Midbrain (tissue), 1 donor: ENCODE measurements around the gene GJC3.
"Not testable (repeated sequence)": the region's sequence is repeated elsewhere in the genome, so short reads cannot be mapped to it uniquely, and the experiment has no call there.

ENCODE experiments used
- DNase-seq: peaks from one replicate; lab custom pipeline; 2025; lab: John Stamatoyannopoulos, UW

The GJC3 gene, protein sequence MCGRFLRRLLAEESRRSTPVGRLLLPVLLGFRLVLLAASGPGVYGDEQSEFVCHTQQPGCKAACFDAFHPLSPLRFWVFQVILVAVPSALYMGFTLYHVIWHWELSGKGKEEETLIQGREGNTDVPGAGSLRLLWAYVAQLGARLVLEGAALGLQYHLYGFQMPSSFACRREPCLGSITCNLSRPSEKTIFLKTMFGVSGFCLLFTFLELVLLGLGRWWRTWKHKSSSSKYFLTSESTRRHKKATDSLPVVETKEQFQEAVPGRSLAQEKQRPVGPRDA

DNA sequence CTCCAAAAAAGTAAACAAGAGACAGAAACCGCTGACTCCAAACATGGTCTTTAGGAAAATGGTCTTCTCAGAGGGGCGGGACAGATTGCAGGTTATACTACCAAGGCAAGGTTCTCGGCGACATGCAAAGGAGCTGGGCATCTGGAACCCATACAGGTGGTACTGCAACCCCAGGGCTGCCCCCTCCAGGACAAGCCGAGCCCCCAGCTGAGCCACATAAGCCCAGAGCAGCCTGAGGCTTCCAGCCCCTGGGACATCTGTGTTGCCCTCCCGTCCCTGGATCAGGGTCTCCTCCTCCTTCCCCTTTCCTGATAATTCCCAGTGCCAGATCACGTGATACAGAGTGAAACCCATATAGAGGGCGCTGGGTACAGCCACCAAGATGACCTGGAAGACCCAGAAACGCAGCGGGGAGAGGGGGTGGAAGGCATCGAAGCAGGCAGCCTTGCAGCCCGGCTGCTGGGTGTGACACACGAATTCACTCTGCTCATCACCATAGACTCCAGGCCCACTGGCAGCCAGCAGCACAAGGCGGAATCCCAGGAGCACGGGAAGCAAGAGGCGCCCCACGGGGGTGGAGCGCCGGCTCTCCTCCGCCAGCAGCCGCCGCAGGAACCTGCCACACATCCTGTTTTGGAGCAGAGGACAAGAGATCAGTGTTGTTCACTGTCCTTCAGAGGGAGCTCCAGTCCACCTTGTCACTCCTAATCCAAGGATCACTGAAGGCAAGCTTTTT, at the start of gene GJC3:
TSS of gene GJC3 (minus strand) at position 627 of the 736 bp plus-strand sequence. CDS start at position 627, 0 bp downstream.
- DNase-seq = peak; percentile 19

DNA sequence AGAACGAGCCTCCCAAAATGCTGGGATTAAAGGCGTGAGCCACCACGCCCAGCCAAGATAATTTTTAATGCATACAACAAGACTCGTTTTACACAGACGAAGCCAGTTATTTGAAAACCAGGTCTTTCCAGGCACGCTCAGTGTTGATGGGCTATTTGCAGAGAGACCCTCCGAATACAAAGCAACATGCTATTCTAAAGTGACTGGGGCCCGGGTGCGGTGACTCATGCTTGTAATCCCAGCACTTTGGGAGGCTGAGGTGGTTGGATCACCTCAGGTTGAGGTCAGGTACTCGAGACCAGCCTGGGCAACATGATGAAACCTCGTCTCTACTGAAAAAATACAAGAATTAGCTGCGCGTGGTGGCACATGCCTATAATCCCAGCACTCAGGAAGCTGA, 47.2 kb upstream of the GJC3 start:
- DNase-seq = no peak

DNA sequence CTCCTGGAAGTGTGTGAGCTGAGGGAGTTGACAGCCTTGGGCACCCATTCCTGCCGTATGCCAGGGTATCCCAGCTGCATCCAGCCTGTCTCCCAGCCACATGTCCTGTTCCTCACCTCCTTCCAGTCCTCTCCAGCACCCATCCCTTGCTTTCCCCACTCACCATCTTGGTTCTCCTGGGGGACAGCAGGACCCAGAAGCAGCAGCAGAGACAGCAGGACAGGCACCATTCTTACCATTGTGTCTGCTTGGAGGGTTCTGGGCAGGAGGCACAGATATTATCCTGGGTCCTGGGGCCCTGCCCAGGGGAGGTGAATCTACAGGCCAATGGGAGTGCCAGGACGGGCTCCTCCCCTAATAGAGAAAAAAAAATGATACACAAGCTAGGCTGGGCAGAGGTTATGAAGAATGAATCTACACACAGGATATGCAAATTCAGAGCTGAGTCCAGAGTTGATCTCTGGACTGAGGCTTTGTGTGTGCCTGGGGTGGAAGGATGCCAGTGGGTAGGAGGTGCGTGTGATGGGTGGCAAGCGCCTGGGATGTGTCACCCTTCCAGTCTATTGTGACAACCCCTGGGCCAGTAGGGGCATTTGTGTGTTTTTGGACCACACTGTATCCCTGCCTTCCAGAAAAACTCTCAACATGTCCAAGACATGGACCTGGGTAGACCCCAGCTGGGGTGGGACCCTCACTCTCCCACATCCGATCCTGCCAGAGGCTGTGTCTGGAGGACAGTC, 46.5 kb upstream of the GJC3 start, which contains the start of gene AZGP1:
TSS of gene AZGP1 (minus strand) at position 250 of the 740 bp plus-strand sequence. CDS start at position 239, 11 bp downstream.
- DNase-seq = peak; percentile 6

- no peak for DNase-seq
Measured at GRCh38 chr7:99974681-99975080, 45.3 kb upstream of the GJC3 start.

DNA sequence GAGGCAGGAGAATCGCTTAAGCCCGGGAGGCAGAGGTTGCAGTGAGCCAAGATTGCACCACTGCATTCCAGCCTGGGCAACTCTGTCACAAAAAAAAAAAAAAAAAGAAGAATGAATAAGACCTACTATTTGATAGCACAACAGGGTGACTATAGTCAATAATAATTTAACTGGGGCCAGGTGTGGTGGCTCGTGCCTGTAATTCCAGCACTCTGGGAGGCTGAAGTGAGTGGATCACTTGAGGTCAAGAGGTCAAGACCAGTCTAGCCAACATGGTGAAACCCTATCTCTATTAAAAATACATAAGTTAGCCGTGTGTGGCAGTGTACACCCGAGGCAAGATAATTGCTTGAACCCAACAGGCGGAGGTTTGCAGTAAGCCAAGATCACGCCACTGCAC, 44.4 kb upstream of the GJC3 start:
- DNase-seq = not testable (repeated sequence)

DNA sequence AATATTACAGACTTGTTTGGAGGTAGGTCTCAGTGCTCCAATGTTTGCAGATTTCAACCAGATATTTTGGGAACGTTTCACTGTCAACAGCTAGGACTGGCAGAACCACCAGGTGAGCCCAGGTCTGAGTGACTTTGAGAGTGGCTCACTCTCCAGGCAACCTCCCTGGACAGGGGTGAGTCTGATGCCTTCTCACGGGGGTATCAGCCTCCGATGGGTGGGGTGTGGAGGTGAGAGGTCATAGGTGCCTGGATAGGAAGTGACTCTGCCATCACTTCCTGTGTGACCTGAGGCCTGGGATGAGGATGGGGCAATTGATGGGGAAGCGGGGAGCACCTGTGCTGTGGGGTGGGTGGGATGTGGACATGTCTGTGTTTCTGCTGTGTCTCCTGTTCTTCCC, 41.8 kb upstream of the GJC3 start:
- no peak for DNase-seq

DNA sequence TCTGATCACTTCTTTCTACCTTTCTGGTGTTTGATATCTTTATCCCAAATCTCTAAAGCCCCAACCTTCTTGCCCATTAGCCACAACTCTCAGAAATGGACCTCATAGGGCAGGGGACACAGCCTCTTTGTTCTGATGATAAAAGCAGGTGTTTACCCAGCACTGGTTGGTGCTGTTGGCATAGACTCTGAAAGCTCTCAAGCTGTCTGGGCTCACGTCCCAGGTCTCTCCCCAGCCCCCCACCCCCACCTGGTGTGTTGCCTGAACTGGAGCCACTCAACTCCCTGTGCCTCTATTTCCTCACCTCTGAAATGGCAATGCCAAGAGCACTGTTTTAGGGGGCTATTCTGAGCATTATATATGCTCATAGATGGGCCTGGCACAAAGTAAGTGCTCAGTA, 40.4 kb upstream of the GJC3 start:
- not testable (repeated sequence) for DNase-seq

- DNase-seq = no peak
Measured at GRCh38 chr7:99969298-99969697, 39.9 kb upstream of the GJC3 start.

GRCh38 chr7:99958564-99959227, 29.3 kb upstream of the GJC3 start:
- no peak for DNase-seq

- no peak for DNase-seq
Measured at GRCh38 chr7:99955247-99955646, 25.8 kb upstream of the GJC3 start.

DNA sequence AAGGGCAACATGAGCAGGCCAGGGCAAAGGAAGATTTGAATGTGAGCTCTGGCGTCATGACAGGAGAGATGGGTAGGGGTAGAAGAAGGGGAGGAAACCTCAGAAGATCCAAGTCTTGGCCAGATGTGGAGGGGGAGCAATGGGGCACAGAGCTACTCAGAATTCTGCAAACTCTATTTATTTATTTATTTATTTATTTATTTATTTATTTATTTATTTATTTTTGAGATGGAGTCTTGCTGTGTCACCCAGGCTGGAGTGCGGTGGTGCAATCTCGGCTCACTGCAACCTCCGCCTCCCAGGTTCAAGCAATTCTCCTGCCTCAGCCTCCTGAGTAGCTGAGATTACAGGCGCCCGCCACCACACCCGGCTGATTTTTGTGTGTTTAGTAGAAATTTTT, 25.2 kb upstream of the GJC3 start:
- DNase-seq = not testable (repeated sequence)

- DNase-seq = no peak
Measured at GRCh38 chr7:99953649-99954048, 24.2 kb upstream of the GJC3 start.

DNA sequence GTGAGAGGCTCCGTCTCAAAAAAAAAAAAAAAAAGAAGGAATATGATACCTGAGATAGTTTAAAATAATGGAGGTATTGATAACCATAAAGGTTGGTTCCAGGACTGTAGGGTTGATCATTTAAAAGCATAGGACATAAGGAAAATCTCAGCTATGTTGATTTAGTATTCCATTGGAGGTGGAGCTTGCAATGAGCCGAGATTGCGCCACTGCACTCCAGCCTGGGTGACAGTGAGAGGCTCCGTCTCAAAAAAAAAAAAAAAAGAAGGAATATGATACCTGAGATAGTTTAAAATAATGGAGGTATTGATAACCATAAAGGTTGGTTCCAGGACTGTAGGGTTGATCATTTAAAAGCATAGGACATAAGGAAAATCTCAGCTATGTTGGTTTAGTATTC, 23.2 kb upstream of the GJC3 start:
- not testable (repeated sequence) for DNase-seq

DNA sequence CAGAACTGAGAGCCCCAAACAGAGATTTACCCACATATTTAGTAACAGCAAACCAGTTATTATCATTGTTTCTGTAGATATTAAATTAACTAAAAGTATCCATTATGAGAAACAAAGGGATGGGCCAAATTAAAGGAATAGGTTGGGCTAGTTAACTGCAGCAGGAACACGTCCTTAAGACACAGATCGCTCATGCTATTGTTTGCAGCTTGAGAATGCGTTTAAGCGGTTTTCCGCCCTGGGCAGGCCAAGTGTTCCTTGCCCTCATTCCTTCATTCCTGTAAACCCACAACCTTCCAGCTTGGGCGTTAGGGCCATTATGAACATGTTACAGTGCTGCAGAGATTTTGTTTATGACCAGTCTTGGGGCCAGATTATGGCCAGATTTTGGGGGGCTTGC, 21.4 kb upstream of the GJC3 start:
- DNase-seq = not testable (repeated sequence)

DNA sequence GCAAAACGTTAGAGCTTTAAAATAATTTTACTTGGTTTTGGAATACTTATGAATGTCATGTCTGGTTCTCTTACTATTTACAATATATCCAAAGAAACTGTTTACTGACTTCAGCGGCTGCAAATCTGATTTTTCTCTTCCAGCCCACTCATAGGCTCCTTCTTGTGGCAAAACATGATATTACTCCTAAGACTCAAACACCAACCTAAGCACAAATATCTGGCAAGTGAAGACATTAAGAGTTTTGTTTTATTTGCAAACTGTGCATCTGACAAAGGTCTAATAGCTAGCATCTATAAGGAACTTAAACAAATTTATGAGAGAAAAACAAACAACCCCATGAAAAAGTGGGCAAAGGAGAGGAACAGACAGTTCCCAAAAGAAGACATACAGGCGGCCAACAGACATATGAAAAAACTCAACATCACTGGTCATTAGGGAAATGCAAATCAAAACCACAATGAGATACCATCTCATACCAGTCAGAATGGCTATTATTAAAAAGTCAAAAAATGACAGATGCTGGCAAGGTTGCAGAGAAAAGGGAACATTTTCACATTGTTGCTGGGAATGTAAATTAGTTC, 20.3 kb upstream of the GJC3 start:
- no peak for DNase-seq

DNA sequence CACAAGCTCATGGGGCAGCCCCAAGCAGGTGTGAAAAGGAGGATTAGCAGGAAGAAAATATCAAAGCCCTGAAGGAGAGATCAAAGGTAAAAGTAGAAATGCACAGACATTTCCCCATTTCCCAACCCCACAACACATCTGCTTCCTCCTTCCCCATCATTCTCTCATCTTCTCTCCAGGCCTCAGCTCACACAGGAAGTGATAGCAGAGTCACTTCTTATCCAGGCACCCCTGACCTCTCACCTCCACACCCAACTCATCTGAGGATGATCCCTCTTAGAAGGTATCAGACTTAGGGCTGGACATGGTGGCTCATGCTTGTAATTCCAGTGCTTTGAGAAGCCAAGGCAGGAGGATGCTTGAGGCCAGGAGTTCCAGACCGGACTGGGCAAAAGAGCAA, 18.2 kb upstream of the GJC3 start:
- no peak for DNase-seq

- DNase-seq = no peak
Measured at GRCh38 chr7:99944497-99945070, 15.2 kb upstream of the GJC3 start.

DNA sequence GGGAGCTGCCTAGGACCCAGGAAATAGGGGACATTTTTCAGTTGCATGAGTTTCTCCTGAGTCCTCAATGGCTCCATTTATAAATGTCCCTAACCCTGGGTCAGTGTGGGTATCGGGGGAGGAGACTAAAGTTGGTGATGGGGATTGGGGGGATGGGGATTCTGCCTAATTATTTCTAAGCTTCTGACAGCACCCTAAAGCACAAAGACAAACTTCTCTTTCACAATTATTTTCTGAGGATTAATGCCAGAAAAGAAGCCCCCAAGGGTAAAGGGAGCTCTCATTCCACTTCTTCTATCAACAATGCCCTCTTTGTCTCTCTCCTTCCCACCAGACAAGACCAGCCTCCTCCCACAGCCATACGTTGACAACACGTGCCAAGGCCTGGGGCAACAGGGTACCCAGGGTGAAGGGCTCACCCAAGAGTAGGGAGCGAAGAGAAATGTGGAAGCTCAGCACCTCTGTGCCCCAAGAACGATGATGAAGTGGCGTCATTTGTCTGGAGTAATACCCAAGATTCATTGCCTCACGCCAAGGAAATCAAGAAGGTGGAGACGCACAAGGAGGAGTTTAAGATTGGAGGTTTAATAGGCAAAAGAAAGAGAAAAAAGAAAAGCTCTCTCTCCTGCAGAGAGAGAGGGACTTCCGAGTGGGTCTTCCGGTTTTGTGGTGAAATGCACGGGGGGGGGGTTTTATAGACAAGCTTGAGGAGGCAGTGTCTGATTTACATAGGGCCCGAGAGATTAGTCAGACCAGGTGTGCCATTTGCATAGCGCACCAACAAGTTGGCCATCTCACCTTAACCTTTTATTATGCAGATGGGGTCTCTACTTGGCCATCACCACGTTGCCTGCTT, 14.4 kb upstream of the GJC3 start:
- DNase-seq = no peak

DNA sequence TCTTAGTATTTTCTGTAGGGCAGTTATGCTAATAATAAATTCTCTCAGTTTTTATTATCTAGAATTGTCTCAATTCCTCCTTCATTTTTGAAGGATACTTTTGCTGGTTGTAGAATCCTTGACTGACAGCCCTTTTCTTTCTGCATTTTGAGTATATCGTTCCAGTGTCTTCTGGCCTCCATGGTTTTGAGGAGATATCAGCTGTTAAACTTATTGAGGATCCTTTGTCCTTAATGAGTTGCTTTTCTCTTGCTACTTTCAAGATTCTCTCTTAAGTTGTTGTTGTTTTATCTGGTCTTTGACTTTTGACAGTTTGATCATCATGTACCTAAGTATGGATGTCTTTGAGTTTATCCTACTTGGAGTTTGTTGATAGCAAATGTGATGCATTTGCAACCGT, 8.9 kb upstream of the GJC3 start:
- DNase-seq = no peak

- DNase-seq = not testable (repeated sequence)
Measured at GRCh38 chr7:99935009-99935408, 5.6 kb upstream of the GJC3 start.
